ENCODE measurements around the gene CTAGE9.
"Not testable (repeated sequence)": the region's sequence is repeated elsewhere in the genome, so short reads cannot be mapped to it uniquely, and the experiment has no call there.

CTAGE9 gene

GRCh38 chr6:131729550-131729949 lies 18.7 kb upstream of the CTAGE9 start:
- no peak for DNase-seq (ENCODE audit: low read depth)

- no peak for DNase-seq (ENCODE audit: low read depth)
Observed at GRCh38 chr6:131728296-131728939, 17.6 kb upstream of the CTAGE9 start.

GRCh38 chr6:131727868-131728267 lies 17.1 kb upstream of the CTAGE9 start:
- DNase-seq (ENCODE audit: low read depth): no peak

GRCh38 chr6:131727467-131727866 lies 16.6 kb upstream of the CTAGE9 start:
- DNase-seq (ENCODE audit: low read depth): no peak

GRCh38 chr6:131724114-131724513 lies 13.3 kb upstream of the CTAGE9 start:
- DNase-seq (ENCODE audit: low read depth): no peak

- no peak for DNase-seq (ENCODE audit: low read depth)
Observed at GRCh38 chr6:131721161-131721560, 10.3 kb upstream of the CTAGE9 start.

- DNase-seq (ENCODE audit: low read depth): no peak
Observed at GRCh38 chr6:131717836-131718542, 7.2 kb upstream of the CTAGE9 start.

- not testable (repeated sequence) for DNase-seq (ENCODE audit: low read depth)
Observed at GRCh38 chr6:131715567-131715966, 4.8 kb upstream of the CTAGE9 start.

- DNase-seq (ENCODE audit: low read depth): not testable (repeated sequence)
Observed at GRCh38 chr6:131703905-131704304, 6.9 kb downstream of the CTAGE9 start.

- DNase-seq (ENCODE audit: low read depth): not testable (repeated sequence)
Observed at GRCh38 chr6:131700851-131701250, 10.0 kb downstream of the CTAGE9 start.

- DNase-seq (ENCODE audit: low read depth): no peak
Observed at GRCh38 chr6:131696956-131697355, 13.9 kb downstream of the CTAGE9 start.

GRCh38 chr6:131694832-131695426 lies 15.9 kb downstream of the CTAGE9 start:
- no peak for DNase-seq (ENCODE audit: low read depth)

GRCh38 chr6:131693384-131693783 lies 17.4 kb downstream of the CTAGE9 start:
- DNase-seq (ENCODE audit: low read depth): no peak

- no peak for DNase-seq (ENCODE audit: low read depth)
Observed at GRCh38 chr6:131692589-131692988, 18.2 kb downstream of the CTAGE9 start.

GRCh38 chr6:131692031-131692430 lies 18.8 kb downstream of the CTAGE9 start:
- no peak for DNase-seq (ENCODE audit: low read depth)

- no peak for DNase-seq (ENCODE audit: low read depth)
Observed at GRCh38 chr6:131688286-131688685, 22.5 kb downstream of the CTAGE9 start.

GRCh38 chr6:131687022-131687421 lies 23.8 kb downstream of the CTAGE9 start:
- no peak for DNase-seq (ENCODE audit: low read depth)

- DNase-seq (ENCODE audit: low read depth): no peak
Observed at GRCh38 chr6:131685266-131685780, 25.5 kb downstream of the CTAGE9 start.

- no peak for DNase-seq (ENCODE audit: low read depth)
Observed at GRCh38 chr6:131683479-131683878, 27.3 kb downstream of the CTAGE9 start.

GRCh38 chr6:131682442-131682841 lies 28.4 kb downstream of the CTAGE9 start:
- DNase-seq (ENCODE audit: low read depth): no peak

GRCh38 chr6:131681585-131681984 lies 29.2 kb downstream of the CTAGE9 start:
- no peak for DNase-seq (ENCODE audit: low read depth)

- DNase-seq (ENCODE audit: low read depth): no peak
Observed at GRCh38 chr6:131680868-131681267, 29.9 kb downstream of the CTAGE9 start.

- no peak for DNase-seq (ENCODE audit: low read depth)
Observed at GRCh38 chr6:131678442-131678841, 32.4 kb downstream of the CTAGE9 start.
